HG02678 (cell line): ENCODE measurements around the gene CD93.

Experiments used
- ATAC-seq: cut with Tn5 transposase; IDR thresholded peaks from one replicate; pipeline ENCODE4 v1.9.1; 2021; ENCODE audit warnings: mild to moderate bottlenecking, moderate library complexity; ENCODE audit not compliant: unreplicated experiment

Gene CD93

GRCh38 chr20:23084282-23084844, 1.8 kb downstream of the CD93 start:
- ATAC-seq = no peak

GRCh38 chr20:23083553-23084220, 2.4 kb downstream of the CD93 start:
- ATAC-seq = no peak

- ATAC-seq = no peak
Observed at GRCh38 chr20:23082846-23083552, 3.1 kb downstream of the CD93 start.

GRCh38 chr20:23081263-23081819, 4.8 kb downstream of the CD93 start:
- no peak for ATAC-seq

GRCh38 chr20:23080521-23080920, 5.6 kb downstream of the CD93 start:
- ATAC-seq = no peak

GRCh38 chr20:23079926-23080325, 6.2 kb downstream of the CD93 start:
- ATAC-seq = no peak

GRCh38 chr20:23079016-23079351, 7.1 kb downstream of the CD93 start:
- ATAC-seq = no peak

GRCh38 chr20:23078351-23079015, 7.6 kb downstream of the CD93 start:
- no peak for ATAC-seq

- ATAC-seq = no peak
Observed at GRCh38 chr20:23077277-23077676, 8.8 kb downstream of the CD93 start.

GRCh38 chr20:23074052-23074451, 12.1 kb downstream of the CD93 start:
- ATAC-seq = no peak

GRCh38 chr20:23072892-23073586, 13.1 kb downstream of the CD93 start:
- no peak for ATAC-seq

GRCh38 chr20:23071996-23072395, 14.1 kb downstream of the CD93 start:
- no peak for ATAC-seq

- no peak for ATAC-seq
Observed at GRCh38 chr20:23071398-23071797, 14.7 kb downstream of the CD93 start.

GRCh38 chr20:23069108-23069507, 17.0 kb downstream of the CD93 start:
- no peak for ATAC-seq

GRCh38 chr20:23068283-23068682, 17.8 kb downstream of the CD93 start:
- no peak for ATAC-seq

GRCh38 chr20:23066772-23067171, 19.4 kb downstream of the CD93 start:
- no peak for ATAC-seq

- ATAC-seq = no peak
Observed at GRCh38 chr20:23065266-23066201, 20.6 kb downstream of the CD93 start.

GRCh38 chr20:23063581-23063980, 22.5 kb downstream of the CD93 start:
- ATAC-seq = no peak

- ATAC-seq = no peak
Observed at GRCh38 chr20:23063168-23063567, 23.0 kb downstream of the CD93 start.

GRCh38 chr20:23062632-23063031, 23.5 kb downstream of the CD93 start:
- no peak for ATAC-seq
